Fibroblast of peridontal ligament (primary cell): ENCODE data around the gene IFFO2.
"Not testable (repeated sequence)": the region's sequence is repeated elsewhere in the genome, so short reads cannot be mapped to it uniquely, and the experiment has no call there.

ENCODE experiments used
- DNase-seq: peaks from one replicate; pipeline ENCODE4 v3.0.0-alpha.2; 2010; ENCODE audit errors: extremely low read depth

The IFFO2 gene

GRCh38 chr1:18875107-18875795, 81.2 kb downstream of the IFFO2 start:
- DNase-seq: peak; percentile 78

GRCh38 chr1:18874600-18874999, 81.9 kb downstream of the IFFO2 start:
- no peak for DNase-seq

GRCh38 chr1:18874036-18874435, 82.4 kb downstream of the IFFO2 start:
- no peak for DNase-seq

GRCh38 chr1:18872071-18872611, 84.3 kb downstream of the IFFO2 start:
- no peak for DNase-seq

DNA sequence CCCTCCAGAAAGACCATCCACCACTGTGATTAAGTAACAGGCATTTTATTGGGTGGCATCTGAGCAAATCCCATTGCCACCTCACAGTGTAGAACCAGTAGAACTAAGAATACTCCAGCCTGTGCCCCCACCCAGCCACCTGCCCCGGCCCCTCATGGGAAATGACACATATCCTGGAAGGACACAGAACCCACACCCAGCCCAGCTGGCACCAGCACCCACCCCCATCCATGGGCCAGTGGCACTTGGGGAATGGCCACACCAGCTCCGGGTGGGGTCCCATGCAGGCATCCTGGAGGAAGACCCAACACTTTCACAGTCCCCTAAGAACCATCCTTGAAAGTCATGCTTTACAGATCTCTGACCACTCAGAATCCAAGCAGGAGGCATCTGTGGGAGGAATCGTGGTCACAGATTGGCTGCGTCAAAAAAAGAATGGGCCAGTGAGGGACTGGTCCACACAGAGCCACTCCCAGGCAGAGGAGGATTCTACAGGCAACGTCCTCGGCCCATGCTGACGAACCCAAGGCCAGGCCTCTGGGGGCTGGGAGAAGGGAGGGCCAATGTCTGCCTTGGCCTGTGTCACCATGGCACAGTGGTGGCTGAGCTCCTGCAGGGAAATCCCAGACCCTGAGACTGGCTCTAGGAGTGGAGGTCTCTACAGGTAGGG, 84.9 kb downstream of the IFFO2 start:
- no peak for DNase-seq

DNA sequence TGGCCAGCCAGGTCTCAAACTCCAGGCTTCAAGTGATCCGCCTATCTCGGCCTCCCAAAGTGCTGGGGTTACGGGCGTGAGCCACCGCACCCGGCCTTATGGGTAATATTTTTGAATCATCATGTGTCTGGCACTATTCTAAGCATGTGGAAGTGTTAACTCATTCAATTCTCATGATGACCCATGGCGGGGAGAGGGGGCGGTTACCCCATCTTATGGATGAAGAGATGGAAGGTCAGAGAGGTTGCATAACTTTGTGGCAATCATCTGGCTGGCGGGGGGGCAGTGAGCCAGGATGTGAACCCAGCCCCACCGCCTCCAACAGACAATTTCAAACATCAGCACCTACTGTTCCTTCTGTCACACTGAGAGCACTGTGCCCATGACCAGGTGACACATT, 85.5 kb downstream of the IFFO2 start:
- DNase-seq: no peak

DNA sequence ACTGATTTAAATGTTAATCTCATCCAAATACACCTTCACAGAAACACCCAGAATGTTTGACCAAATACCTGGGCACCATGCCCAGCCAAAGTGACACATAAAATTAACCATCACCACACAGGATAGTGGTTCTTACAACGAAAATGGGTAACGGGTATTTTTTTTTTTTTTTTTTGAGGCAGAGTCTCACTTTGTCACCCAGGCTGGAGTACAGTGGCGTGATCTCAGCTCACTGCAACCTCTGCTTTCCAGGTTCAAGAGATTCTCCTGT, 85.9 kb downstream of the IFFO2 start:
- not testable (repeated sequence) for DNase-seq

GRCh38 chr1:18869847-18870594, 86.5 kb downstream of the IFFO2 start:
- no peak for DNase-seq

DNA sequence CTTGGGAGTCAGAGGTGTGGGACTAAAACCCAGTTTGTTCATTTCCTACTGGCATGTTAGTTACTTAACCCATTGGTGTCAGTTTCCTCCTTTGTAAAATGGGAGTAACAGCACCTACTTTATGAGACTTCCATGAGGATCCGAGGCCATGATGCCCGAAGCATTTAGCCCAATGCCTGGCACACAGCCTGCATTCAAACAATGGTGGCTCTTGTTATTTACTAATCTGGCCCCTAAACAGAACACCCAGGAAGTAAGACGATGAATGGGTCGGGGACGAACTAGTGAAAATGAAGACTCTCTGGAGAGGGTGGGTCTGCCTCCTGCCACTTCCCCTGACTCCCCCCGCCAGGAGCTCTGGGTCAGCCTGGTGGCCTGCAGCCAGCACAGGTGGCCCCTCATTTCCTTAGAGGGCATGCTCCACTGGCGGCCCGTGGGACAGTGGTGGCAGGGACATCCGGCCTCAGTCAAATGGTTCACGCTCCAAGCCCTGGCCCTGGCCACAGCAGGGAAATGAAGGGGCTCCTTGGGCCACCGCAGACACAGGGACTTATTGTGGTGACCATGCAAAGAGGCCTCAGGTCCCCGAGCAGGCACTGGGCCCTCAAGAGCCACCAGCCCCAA, 87.6 kb downstream of the IFFO2 start:
- DNase-seq: no peak

GRCh38 chr1:18868354-18868753, 88.1 kb downstream of the IFFO2 start:
- no peak for DNase-seq

- DNase-seq: no peak
Observed at GRCh38 chr1:18866846-18867245, 89.6 kb downstream of the IFFO2 start.

GRCh38 chr1:18866314-18866713, 90.2 kb downstream of the IFFO2 start:
- DNase-seq: no peak

- DNase-seq: no peak
Observed at GRCh38 chr1:18865176-18865575, 91.3 kb downstream of the IFFO2 start.

DNA sequence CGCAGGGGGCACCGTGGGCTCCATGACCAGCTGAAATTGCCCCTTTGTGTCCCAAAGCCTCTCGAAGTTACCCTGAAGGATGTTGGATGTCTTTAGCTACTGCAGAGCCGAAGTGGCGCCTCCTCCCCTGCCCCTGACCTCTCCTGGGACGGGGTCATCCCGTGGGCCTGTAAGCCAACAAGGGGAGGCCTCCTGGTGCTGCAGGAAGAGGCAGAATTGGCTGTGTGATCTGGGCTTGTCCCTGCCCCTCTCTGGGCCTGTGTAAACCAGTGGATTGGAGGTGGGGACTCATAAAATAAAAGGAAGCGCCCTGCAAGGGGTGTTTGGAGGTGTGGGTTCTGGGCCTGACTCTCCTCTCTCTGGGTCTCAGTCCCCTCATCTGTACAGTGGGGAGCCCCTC, 94.9 kb downstream of the IFFO2 start:
- DNase-seq: no peak

GRCh38 chr1:18861082-18861481, 95.4 kb downstream of the IFFO2 start:
- DNase-seq: no peak

GRCh38 chr1:18859560-18859959, 96.9 kb downstream of the IFFO2 start, which contains the start of gene TAS1R2:
Gene TAS1R2, minus strand, starts transcription at chr1:18859660. Its CDS starts 0 bp downstream, at chr1:18859660.
- no peak for DNase-seq

GRCh38 chr1:18858070-18858688, 98.3 kb downstream of the IFFO2 start:
- no peak for DNase-seq

GRCh38 chr1:18856435-18856834, 100.0 kb downstream of the IFFO2 start:
- no peak for DNase-seq

- no peak for DNase-seq
Observed at GRCh38 chr1:18855573-18855972, 100.9 kb downstream of the IFFO2 start.

- no peak for DNase-seq
Observed at GRCh38 chr1:18854331-18855025, 102.0 kb downstream of the IFFO2 start.
